ENCODE measurements around the gene EIF3B. TPM values are rescaled to one million over a fixed set of nuclear protein-coding genes. Genes with fewer than 3 reads are reported as not detected.

EIF3B gene
- total and polyA plus RNA-seq, 11 donors = 35.4 to 114 (median 72.4) TPM

DNA sequence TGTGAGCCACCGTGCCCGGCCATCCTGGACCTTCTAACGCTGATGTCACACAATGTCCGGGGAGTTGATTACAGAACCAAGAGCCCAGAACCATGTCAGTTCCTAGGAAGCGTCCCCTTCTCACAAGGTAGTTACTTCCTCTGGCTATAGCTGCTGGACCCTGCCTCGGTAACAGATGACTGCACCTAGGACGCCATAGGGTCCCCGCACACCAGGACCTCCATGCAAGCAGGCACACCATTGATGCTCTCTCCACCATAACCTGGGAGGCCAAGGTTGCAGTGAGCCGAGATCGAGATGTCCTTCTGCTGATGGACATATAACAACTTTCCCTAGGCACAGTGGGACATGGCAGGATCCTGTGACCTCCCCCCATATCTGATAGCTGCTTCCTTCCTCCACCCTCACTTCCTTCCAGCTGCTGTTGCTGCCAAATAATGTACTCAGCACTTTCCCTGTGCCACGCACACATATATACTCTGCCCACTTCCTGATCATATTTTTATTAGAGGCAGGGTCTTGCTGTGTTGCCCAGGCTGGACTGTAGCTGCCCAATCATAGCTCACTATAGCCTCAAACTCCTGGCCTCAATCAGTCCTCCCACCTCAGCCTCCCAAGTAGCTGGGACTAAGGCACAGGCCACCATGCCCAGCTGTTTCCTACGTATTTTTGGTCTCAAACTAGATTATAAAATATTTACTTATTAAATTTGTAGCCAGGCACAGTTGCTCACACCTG is 36.9 kb upstream of the EIF3B start:
- Histone ChIP-seq H3K4me1 (peaks cover 0 to 19% (median 5%) of the 10 kb centered on the region in 12 donors), H3K36me3 (no peaks in the 10 kb centered on the region), H3K27ac (no peak overlapping the region), H3K9me3 (no peaks in the 10 kb centered on the region), H3K27me3 (no peaks in the 10 kb centered on the region), H3K4me3 (no peak overlapping the region)
- no peak for ATAC-seq
- DNase-seq = no peak
- no peak for TF ChIP-seq POLR2A (IDR thresholded peaks at IDR 0.05)
- TF ChIP-seq, protein P1, sequence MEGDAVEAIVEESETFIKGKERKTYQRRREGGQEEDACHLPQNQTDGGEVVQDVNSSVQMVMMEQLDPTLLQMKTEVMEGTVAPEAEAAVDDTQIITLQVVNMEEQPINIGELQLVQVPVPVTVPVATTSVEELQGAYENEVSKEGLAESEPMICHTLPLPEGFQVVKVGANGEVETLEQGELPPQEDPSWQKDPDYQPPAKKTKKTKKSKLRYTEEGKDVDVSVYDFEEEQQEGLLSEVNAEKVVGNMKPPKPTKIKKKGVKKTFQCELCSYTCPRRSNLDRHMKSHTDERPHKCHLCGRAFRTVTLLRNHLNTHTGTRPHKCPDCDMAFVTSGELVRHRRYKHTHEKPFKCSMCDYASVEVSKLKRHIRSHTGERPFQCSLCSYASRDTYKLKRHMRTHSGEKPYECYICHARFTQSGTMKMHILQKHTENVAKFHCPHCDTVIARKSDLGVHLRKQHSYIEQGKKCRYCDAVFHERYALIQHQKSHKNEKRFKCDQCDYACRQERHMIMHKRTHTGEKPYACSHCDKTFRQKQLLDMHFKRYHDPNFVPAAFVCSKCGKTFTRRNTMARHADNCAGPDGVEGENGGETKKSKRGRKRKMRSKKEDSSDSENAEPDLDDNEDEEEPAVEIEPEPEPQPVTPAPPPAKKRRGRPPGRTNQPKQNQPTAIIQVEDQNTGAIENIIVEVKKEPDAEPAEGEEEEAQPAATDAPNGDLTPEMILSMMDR (IDR thresholded peaks at IDR 0.05) = no peak
- 78 to 91% (median 82%) methylated on average over 12 of the region's 12 CpGs for WGBS, 4 donors
- intact Hi-C loops (cut with DNase I) = loop anchor here in 2 of 10 donors (10.0 kb wide), 1 partner anchor 73 kb away; the partner anchor contains the start of genes MRM2 (in 2 of the 2) and NUDT1 (in 2 of the 2)

DNA sequence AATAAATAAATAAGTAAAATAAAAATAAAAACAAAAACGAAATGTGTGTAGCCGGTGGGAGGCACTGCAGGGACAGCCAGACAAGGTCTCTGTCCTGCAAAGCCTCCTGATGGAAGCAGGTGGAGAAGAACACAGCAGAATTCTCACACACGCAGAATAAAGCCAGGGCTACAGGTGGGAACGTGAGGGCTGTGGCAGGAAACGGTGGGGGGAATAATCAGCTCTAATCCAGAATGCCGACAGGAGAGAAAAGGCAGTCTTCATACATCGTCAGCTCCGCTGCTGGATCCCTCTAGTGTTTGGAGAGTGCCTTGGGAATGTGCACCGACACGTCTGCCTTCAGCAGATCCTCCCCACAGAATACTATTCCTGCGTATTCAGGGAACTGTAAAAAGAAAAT is 33.6 kb upstream of the EIF3B start:
- TF ChIP-seq, protein P1 (IDR thresholded peaks at IDR 0.05) = peak in 1 of 12 donors; percentile 8
- TF ChIP-seq POLR2A (IDR thresholded peaks at IDR 0.05) = no peak
- Histone ChIP-seq H3K27ac (no peak overlapping the region), H3K4me1 (peaks cover 0 to 21% (median 0%) of the 10 kb centered on the region in 12 donors), H3K9me3 (no peaks in the 10 kb centered on the region), H3K4me3 (no peak overlapping the region), H3K27me3 (no peaks in the 10 kb centered on the region), H3K36me3 (no peaks in the 10 kb centered on the region)
- ATAC-seq (no peak), DNase-seq (no peak)
- intact Hi-C loops (cut with DNase I) = no loop called here
- WGBS, 4 donors = 45 to 55% (median 49%) methylated on average over 11 of the region's 11 CpGs

DNA sequence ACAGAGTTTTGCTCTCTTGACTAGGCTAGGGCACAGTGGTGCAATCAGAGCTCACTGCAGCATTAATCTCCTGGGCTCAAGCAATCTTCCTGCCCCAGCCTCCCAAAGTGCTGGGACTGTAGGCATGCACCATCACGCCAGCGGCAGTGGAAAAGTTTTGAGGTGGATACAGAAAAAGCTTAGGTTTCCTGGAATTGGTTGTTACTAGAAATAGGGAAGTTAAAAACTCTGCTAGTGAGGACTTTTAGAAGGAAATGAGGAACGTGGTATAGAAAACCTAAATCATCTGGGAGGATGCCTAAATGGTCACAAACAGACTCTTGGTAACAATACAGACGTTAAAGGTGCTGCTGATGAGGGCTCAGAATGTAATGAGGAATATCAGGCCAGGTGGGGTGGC is 29.5 kb upstream of the EIF3B start:
- DNase-seq (no peak), ATAC-seq (peak in 1 of 4 donors; percentile 34)
- H3K4me1 ChIP-seq = peaks cover 0 to 21% (median 0%) of the 10 kb centered on the region in 12 donors
- H3K27me3 ChIP-seq = no peaks in the 10 kb centered on the region
- intact Hi-C loops (cut with DNase I) = no loop called here
- H3K36me3 ChIP-seq = no peaks in the 10 kb centered on the region
- no peaks in the 10 kb centered on the region for H3K9me3 ChIP-seq
- no peak overlapping the region for H3K4me3 ChIP-seq
- H3K27ac ChIP-seq = peak overlapping the region in 3 of 12 donors; percentile 12 to 88 (median 37)
- no peak for TF ChIP-seq POLR2A (IDR thresholded peaks at IDR 0.05)
- TF ChIP-seq, protein P1 (IDR thresholded peaks at IDR 0.05) = no peak
- WGBS, 4 donors = 52 to 60% (median 58%) methylated on average over 4 of the region's 4 CpGs

DNA sequence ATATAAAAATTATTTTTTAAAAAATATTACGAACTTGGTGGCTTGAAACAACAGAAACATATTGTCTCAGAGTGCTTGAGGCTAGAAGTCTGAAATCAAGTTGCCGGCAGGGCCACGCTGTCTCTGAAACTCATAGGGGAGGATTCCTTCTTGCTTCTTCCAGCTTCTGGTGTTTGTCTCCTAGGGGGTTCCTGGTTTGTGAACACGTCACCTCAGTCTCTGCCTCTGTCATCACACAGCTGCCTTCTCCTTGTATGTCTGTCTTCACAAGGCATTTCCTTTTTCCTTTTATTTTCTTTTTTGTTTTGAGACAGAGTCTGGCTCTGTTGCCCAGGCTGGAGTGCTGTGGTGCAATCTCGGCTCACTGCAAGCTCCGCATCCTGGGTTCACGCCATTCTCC is 27.7 kb upstream of the EIF3B start:
- H3K27ac ChIP-seq = peak overlapping the region in 2 of 12 donors; percentile 14 to 88
- WGBS, 4 donors = 80 to 87% (median 83%) methylated on average over 7 of the region's 7 CpGs
- ATAC-seq (peak in 3 of 4 donors; percentile 22 to 65 (median 49)), DNase-seq (peak in 1 of 5 donors; percentile 30)
- no peak overlapping the region for H3K4me3 ChIP-seq
- H3K27me3 ChIP-seq = no peaks in the 10 kb centered on the region
- H3K36me3 ChIP-seq = no peaks in the 10 kb centered on the region
- no peaks in the 10 kb centered on the region for H3K9me3 ChIP-seq
- intact Hi-C loops (cut with DNase I) = no loop called here
- TF ChIP-seq POLR2A (IDR thresholded peaks at IDR 0.05) = no peak
- TF ChIP-seq, protein P1 (IDR thresholded peaks at IDR 0.05) = no peak
- H3K4me1 ChIP-seq = peaks cover 0 to 21% (median 0%) of the 10 kb centered on the region in 12 donors
